Vagina (tissue), 2 donors: ENCODE measurements around the gene SOX18.

Experiments
- CTCF ChIP-seq, 3 experiments: fragments of 450-650 bp in 2 of 3; fragments of 200-600 bp in 1 of 3; sonication (generic) in 1 of 3; IDR thresholded peaks; one replicate each; pipeline ENCODE4 v1.5.1; 2017 to 2019; ENCODE audit warnings: antibody characterized with exemption in 3 of 3, mild to moderate bottlenecking in 2 of 3, moderate library complexity in 2 of 3
- POLR2AphosphoS5 ChIP-seq, 2 donors: sonication (generic); formaldehyde crosslinking; IDR thresholded peaks; one replicate each; pipeline ENCODE4 v1.9.0; 2017; ENCODE audit warnings: antibody characterized with exemption in 2 of 2, mild to moderate bottlenecking in 2 of 2, low read depth in 1 of 2; ENCODE audit not compliant: insufficient read depth in 1 of 2

- TF ChIP-seq CTCF (IDR thresholded peaks at IDR 0.05) (no peak), POLR2AphosphoS5 (IDR thresholded peaks at IDR 0.05; ENCODE audit: insufficient read depth in 1 of 2, low read depth in 1 of 2) (no peak)
These were observed 16.5 kb upstream of the SOX18 start for GRCh38 chr20:64065974-64066343.
